Activated gamma-delta T cell treated with Interleukin-2 at 50 U/mL for 16 hours (primary cell): ENCODE measurements around the gene ARRDC3.
A peak's percentile ranks its signal among the peaks of the same experiment; 100 is the strongest.

Source experiments
- DNase-seq: peaks from one replicate; pipeline ENCODE4 v3.0.0-alpha.2; 2020

Gene ARRDC3

GRCh38 chr5:91383956-91384300, 811 bp upstream of the ARRDC3 start:
- DNase-seq = no peak

DNA sequence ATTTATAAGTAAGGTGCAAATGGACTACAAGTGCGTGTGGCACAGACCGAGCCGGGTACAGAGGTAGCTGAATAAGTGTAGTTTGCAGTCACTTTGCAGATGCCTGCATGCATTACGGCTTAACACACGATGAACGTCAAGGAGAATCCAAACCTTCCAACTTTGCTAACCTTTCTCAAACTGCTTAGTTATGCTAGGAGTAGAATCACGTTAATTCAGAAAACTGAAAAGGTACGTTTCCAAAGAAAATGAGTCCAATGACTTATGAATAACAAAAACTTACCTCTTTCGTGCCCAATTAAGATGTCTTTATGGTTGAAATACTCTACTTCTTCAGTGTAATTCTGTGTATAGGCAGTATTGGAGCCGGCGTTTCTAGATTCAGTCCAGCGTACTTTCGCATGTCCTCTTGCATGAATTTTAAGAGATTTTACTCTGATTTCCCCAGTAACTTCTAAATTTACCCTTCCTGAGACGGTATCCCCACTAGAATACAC, 539 bp downstream of the ARRDC3 start:
- DNase-seq = peak; percentile 31

DNA sequence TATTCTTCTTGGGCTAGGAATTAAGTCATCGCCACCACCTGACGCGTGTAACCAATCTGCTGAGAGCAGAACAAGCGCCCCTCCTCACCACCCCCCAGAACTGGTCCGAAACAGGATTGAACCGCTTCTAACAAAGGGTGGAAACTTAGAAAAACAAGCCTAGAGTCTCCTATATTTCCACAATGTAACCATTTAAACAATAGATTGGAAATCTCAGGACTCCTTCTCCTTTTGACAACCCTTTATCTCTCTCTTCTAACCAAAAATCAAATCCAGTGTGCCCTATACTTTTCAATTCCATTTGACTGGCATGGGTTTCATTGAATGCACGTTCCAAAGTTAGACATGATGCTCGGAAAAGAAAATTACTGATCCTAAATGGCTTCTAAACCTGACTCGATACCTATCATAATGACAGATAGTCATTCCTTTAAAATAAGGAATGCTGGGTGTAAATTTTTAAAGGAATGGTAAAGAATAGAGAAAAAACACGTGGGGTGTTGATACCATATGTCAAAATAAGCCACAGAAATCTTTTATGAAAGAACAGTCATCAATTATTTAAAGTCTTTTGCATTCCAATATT, 1.2 kb downstream of the ARRDC3 start:
- DNase-seq = peak; percentile 74

DNA sequence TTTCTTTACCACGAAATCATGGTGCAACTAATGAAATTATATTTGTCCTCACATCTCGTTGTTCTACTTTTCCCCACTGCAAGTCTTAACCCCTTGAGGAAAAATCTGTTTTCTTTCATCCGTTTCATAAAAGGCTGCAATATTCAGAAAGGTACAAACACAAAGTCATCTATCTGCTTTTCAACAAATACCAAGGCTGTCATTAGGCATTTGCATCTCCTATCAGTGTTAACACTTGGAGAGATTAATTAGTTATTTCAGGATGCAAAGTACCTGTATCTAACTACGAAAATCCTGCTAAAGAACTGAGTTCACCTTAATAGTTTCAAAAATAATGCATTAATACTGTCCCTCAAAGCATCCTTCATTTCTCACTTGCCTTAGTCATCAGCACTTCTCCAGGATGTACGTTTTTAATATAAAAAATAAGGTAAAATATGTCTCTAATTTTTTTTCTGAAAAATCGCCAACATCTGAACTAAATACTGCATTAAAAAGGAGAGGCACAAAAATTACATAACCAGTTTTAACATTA, 1.8 kb downstream of the ARRDC3 start:
- no peak for DNase-seq

DNA sequence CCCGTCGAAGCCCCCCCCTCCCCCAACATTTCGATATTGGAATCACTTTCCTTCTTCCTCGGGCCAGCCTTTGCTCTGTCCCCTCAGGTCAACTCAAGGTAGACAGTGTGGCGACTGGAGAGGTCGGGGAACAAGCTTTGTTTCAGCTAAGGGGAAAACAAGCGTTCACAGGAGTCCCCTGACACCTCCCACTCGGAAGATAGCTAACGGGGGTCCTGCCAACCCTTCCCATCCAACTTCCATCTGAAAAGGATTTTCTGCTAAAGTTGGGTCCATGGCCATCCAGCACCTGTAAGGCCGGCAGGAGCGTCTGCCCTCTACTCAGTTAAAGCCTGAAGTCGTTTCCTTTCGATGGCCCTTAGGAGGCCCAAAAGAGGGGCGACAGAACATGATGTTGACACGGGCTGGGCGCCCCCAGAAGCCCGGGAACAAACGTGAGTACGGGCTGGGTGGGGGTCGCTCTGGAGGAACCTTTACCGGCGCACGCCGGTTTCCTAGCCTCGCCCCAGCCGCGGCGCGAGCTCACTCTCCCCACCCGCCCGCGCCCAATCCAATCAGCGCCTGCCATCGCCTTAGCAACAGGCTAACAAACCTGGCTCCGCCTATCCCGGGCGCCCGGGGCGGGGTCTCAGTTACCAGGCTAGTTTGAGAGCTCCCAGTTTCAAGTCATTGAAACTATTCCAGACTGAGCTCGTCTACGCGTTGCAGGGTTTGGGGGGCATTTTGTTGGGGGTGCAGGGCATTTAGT, 2.5 kb downstream of the ARRDC3 start:
- peak; percentile 98 for DNase-seq

- DNase-seq = peak; percentile 94
Observed at GRCh38 chr5:91379914-91380490, 3.1 kb downstream of the ARRDC3 start.

- DNase-seq = no peak
Observed at GRCh38 chr5:91379246-91379913, 3.7 kb downstream of the ARRDC3 start.

- DNase-seq = no peak
Observed at GRCh38 chr5:91378752-91379211, 4.3 kb downstream of the ARRDC3 start.

DNA sequence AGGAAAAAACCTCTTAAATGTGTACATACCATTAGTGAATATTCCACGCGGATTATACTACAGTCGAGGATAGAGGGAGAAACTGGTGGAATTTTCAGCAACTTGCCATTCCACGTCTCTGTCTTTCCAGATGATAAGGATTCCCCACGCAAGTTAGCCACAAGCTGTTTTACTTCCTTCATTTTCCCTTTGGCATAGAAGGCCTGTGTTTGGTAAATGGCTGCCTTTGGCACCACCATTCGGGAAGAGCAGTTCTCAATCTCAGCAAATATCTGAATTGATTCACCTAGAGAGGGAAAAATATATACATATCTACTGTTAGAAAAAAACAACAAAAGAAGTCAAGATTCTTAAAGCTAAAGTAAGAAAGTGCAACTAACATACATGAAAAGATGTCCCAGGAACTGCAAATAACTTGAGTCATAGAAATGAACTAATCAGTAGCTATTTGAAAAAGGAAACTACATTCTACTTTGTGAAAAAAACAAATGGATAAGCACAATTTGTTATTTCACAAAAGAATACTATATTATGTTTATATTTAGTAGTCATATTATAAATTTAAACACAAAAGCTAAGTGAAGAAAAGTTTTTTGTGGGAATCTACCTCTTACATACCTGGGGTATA, 8.1 kb downstream of the ARRDC3 start:
- DNase-seq = no peak

GRCh38 chr5:91373600-91373999, 9.5 kb downstream of the ARRDC3 start:
- DNase-seq = no peak

DNA sequence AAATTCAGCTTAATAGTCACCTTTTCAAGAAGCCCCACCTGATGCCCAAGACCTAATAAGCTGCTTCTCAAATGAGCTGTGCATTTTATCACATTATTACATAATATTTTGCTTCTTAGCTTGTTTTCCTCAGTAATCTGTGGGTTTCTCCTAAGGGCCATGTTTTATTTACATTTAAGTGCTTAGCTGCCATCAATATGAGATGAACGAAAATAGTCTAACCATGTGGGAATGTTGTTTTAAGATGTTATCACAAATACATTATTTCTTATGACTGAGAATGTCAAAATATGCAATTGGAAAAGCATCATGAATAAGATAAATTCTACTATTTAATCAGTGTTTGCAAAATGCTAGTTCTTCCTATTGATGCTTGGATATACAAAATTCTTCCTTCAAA, 10.1 kb downstream of the ARRDC3 start:
- DNase-seq = no peak

DNA sequence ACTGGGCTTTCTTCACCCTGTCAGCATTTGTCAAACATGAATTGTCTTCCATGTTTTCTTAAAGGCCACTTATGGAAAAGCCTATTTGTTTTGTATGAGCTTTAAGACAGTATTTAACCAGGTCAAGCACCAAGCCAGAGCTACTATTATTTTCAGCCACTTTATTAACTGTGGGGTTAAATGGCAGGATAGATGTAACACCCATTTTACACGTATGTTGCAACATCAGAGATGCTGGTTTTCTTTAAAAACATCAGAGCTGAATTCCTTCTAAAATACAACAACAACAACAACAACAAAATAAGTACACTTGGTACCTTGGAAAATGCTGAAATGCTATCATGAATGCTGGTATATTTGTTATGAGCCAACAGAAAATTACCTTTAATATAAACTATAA, 13.6 kb downstream of the ARRDC3 start:
- DNase-seq = no peak

- DNase-seq = no peak
Observed at GRCh38 chr5:91367908-91368648, 15.0 kb downstream of the ARRDC3 start.

- DNase-seq = no peak
Observed at GRCh38 chr5:91367344-91367743, 15.8 kb downstream of the ARRDC3 start.

- no peak for DNase-seq
Observed at GRCh38 chr5:91366551-91366950, 16.6 kb downstream of the ARRDC3 start.

DNA sequence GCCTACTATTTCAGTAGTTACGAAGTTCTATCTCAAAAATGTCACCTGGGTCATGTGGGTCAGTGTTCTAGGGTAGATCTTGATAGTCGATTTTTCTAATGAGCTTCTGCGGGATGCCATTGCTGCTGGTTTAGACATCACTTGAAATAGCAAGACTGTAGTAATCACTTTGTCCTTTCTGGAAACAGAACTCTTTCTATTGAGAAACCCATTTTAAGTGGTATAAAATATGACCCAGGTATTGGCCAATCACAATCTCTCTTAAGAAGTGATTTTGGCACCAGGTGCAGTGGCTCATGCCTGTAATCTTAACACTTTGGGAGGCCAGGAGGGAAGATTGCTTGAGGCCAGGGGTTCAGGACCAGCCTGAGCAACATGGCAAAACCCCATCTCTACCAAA, 17.6 kb downstream of the ARRDC3 start:
- no peak for DNase-seq

DNA sequence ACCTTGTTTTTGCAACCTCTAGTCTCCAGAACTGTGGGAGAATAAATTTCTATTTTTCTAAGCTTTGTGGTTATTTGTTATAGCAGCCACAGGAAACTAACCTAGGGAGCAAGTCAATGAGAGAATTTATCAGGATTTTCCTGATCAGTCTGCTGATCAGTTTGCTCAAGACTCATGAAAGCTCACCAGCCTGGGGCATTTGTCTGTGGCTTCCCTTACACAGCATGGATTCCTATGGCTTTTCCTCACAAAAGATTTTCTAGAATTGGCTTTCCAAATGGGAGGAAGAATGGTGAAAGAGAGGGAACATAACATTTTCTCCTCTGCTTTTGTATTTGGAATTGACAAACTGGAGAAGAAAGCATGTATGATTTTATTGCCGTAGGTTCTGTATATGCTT, 20.2 kb downstream of the ARRDC3 start:
- no peak for DNase-seq

GRCh38 chr5:91361790-91362189, 21.3 kb downstream of the ARRDC3 start:
- DNase-seq = no peak

GRCh38 chr5:91361055-91361701, 21.9 kb downstream of the ARRDC3 start:
- DNase-seq = no peak

GRCh38 chr5:91359962-91360609, 23.0 kb downstream of the ARRDC3 start:
- no peak for DNase-seq

GRCh38 chr5:91357806-91358205, 25.3 kb downstream of the ARRDC3 start:
- DNase-seq = no peak
